Measurements from ENCODE around the gene LENG9. TPM values are rescaled to one million over a fixed set of nuclear protein-coding genes. Genes with fewer than 3 reads are reported as not detected.

Gene LENG9
- total RNA-seq, 1 donor from 2014 or later, result 1.7 TPM

DNA sequence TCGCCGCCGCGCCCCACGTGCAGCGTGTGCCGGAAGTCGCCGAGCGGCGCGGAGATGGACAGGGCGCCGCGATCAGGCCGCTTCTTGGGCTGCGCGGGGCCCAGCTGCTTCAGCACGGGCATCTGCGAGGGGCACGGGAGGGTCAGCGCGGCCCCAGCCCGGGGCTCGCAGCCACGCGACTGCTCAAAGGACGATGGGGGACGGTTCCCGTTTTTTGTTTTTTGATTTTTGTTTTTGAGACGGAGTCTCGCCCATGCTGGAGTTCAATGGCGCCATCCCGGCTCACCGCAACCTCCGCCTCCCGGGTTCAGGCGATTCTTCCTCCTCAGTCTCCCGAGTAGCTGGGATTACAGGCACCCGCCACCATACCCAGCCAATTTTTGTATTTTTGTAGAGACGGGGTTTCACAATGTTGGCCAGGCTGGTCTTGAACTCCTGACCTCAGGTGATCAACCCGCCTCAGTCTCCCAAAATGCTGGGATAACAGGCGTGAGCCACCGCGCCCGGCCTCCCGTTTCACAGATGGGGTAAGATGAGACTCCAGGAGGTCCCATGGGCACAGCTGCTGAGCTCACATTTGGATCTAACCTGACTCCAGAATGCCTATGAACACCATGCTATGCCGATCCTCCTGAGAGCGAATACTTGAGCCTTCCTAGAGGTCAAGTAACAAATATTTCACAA, 2.0 kb upstream of the LENG9 start:
- H3K4me1 ChIP-seq, result peaks cover 64% of the 10 kb centered on the region
- intact Hi-C loops (cut with micrococcal nuclease), result no loop called here
- no peaks in the 10 kb centered on the region for H3K9me3 ChIP-seq (replicated peaks)
- peaks cover 18% of the 10 kb centered on the region for H3K36me3 ChIP-seq
- H3K4me3 ChIP-seq, result peak overlapping the region; percentile 73
- peaks cover 19% of the 10 kb centered on the region for H3K27me3 ChIP-seq (ENCODE audit: low read depth)
- DNase-seq, result no peak
- no peak overlapping the region for H3K27ac ChIP-seq (replicated peaks)
- no peak for TF ChIP-seq CTCF (IDR thresholded peaks at IDR 0.05; ENCODE audit: borderline replicate concordance)

- peak; percentile 91 for DNase-seq
- Histone ChIP-seq H3K27me3 (ENCODE audit: low read depth) (peaks cover 11% of the 10 kb centered on the region), H3K9me3 (replicated peaks) (no peaks in the 10 kb centered on the region), H3K27ac (replicated peaks) (peak overlapping the region; percentile 99), H3K4me1 (peaks cover 64% of the 10 kb centered on the region), H3K4me3 (peak overlapping the region; percentile 73), H3K36me3 (peaks cover 25% of the 10 kb centered on the region)
- TF ChIP-seq CTCF (IDR thresholded peaks at IDR 0.05; ENCODE audit: borderline replicate concordance), result peak; percentile 38
- intact Hi-C loops (cut with micrococcal nuclease), result no loop called here
These were observed 1.2 kb upstream of the LENG9 start for GRCh38 chr19:54464630-54465425.

- H3K27me3 ChIP-seq (ENCODE audit: low read depth), result peaks cover 5% of the 10 kb centered on the region
- peaks cover 32% of the 10 kb centered on the region for H3K36me3 ChIP-seq
- intact Hi-C loops (cut with micrococcal nuclease), result no loop called here
- peak; percentile 79 for DNase-seq
- peak overlapping the region; percentile 99 for H3K27ac ChIP-seq (replicated peaks)
- H3K4me3 ChIP-seq, result peak overlapping the region; percentile 73
- TF ChIP-seq CTCF (IDR thresholded peaks at IDR 0.05; ENCODE audit: borderline replicate concordance), result no peak
- peaks cover 65% of the 10 kb centered on the region for H3K4me1 ChIP-seq
- H3K9me3 ChIP-seq (replicated peaks), result no peaks in the 10 kb centered on the region
These were observed 559 bp upstream of the LENG9 start for GRCh38 chr19:54464044-54464629.

- no peaks in the 10 kb centered on the region for H3K9me3 ChIP-seq (replicated peaks)
- peak; percentile 82 for DNase-seq
- intact Hi-C loops (cut with micrococcal nuclease), result no loop called here
- no peaks in the 10 kb centered on the region for H3K27me3 ChIP-seq (ENCODE audit: low read depth)
- peaks cover 45% of the 10 kb centered on the region for H3K36me3 ChIP-seq
- peak; percentile 33 for TF ChIP-seq CTCF (IDR thresholded peaks at IDR 0.05; ENCODE audit: borderline replicate concordance)
- H3K27ac ChIP-seq (replicated peaks), result peak overlapping the region; percentile 99
- peaks cover 60% of the 10 kb centered on the region for H3K4me1 ChIP-seq
- H3K4me3 ChIP-seq, result peak overlapping the region; percentile 73
These were observed 685 bp downstream of the LENG9 start for GRCh38 chr19:54462655-54463530.
